Stomach (tissue), 4 donors: Measurements from ENCODE around the gene ATG2B.

Experiments used
- POLR2A ChIP-seq, 4 donors: fragments of 450-650 bp; IDR thresholded peaks; one replicate each; pipeline ENCODE4 v1.6.1; 2016; ENCODE audit warnings: antibody characterized with exemption in 4 of 4, control low read depth in 2 of 4, mild to moderate bottlenecking in 1 of 4, moderate library complexity in 1 of 4
- POLR2AphosphoS5 ChIP-seq, 3 donors: sonication (generic); formaldehyde crosslinking; IDR thresholded peaks; one replicate each; pipeline ENCODE4 v1.6.1; 2016; ENCODE audit warnings: antibody characterized with exemption in 3 of 3

DNA sequence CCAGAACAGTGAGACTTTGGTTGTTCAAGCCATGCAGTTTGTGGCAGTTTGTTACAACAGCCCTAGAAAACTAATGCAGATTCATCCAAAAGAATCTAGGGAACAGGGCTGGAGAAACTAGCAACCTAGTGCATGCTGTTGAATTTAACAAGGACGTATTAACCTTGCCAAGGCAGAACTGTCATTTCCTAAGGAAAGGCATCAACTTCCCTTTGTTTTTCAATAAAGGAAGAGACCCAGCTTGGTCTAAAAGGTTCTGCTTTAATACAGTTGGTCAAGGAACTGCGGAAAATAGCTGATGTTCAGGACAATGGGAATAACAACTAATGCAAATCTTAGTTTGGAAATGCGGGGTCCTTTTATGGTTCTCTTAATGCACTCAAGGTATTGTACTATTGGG, 40.3 kb upstream of the ATG2B start:
- TF ChIP-seq POLR2AphosphoS5 (IDR thresholded peaks at IDR 0.05) (no peak), POLR2A (IDR thresholded peaks at IDR 0.05) (no peak)
